Transverse colon (tissue), 4 donors: ENCODE data around the gene EIF5A.

Experiments used
- POLR2A ChIP-seq: fragments of 450-650 bp; IDR thresholded peaks from one replicate; pipeline ENCODE4 v1.6.1; 2016; ENCODE audit warnings: antibody characterized with exemption, mild to moderate bottlenecking, moderate library complexity
- POLR2AphosphoS5 ChIP-seq, 3 donors: sonication (generic); formaldehyde crosslinking; IDR thresholded peaks; one replicate each; pipeline ENCODE4 v1.6.1; 2016; ENCODE audit warnings: antibody characterized with exemption in 3 of 3
- TF ChIP-seq, protein P1 (sequence below), 5 experiments: fragments of 200-600 bp in 3 of 5; fragments of 450-650 bp in 2 of 5; sonication (generic) in 3 of 5; IDR thresholded peaks; 1 replicate in 2 of 5; 2 replicates in 3 of 5; pipeline ENCODE4 v1.5.1; 2016 to 2017; ENCODE audit warnings: antibody characterized with exemption in 5 of 5, inconsistent platforms in 3 of 5, mild to moderate bottlenecking in 2 of 5, moderate library complexity in 1 of 5

DNA sequence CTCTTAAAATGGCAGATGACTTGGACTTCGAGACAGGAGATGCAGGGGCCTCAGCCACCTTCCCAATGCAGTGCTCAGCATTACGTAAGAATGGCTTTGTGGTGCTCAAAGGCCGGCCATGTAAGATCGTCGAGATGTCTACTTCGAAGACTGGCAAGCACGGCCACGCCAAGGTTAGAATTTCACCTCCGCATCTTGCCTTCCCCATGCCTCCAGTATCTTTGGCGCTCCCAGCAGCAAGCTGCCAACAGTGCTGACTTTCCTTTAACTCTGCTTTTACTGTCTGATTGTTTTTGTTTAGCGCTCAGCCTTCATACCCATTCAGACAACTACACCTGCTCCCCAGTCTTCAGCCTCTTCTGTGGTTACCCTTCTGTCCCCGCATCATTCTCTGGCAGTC lies 2.2 kb downstream of the EIF5A start:
- TF ChIP-seq, protein P1, sequence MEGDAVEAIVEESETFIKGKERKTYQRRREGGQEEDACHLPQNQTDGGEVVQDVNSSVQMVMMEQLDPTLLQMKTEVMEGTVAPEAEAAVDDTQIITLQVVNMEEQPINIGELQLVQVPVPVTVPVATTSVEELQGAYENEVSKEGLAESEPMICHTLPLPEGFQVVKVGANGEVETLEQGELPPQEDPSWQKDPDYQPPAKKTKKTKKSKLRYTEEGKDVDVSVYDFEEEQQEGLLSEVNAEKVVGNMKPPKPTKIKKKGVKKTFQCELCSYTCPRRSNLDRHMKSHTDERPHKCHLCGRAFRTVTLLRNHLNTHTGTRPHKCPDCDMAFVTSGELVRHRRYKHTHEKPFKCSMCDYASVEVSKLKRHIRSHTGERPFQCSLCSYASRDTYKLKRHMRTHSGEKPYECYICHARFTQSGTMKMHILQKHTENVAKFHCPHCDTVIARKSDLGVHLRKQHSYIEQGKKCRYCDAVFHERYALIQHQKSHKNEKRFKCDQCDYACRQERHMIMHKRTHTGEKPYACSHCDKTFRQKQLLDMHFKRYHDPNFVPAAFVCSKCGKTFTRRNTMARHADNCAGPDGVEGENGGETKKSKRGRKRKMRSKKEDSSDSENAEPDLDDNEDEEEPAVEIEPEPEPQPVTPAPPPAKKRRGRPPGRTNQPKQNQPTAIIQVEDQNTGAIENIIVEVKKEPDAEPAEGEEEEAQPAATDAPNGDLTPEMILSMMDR (IDR thresholded peaks at IDR 0.05), result no peak
- no peak for TF ChIP-seq POLR2A
- no peak for TF ChIP-seq POLR2AphosphoS5 (IDR thresholded peaks at IDR 0.05)
